Nasal cavity respiratory epithelium epithelial cell of viscerocranial mucosa (primary cell): ENCODE measurements around the gene LEFTY2. TPM values are rescaled to one million over a fixed set of nuclear protein-coding genes. Genes with fewer than 3 reads are reported as not detected.

Source experiments
- total RNA-seq: library from RNA; depleted of rRNA; stranded (reverse); fragments of >200 nt; gene quantifications from 2 replicates; pipeline ENCODE4 v1.2.3, GENCODE V29; 2014

Gene LEFTY2
- total RNA-seq, result not detected in 2 replicates

GRCh38 chr1:225941187-225941941 lies at the start of gene LEFTY2:
TSS of gene LEFTY2 (minus strand) at chr1:225941220. CDS start at chr1:225941140, 80 bp downstream.

GRCh38 chr1:225923692-225924555 lies 17.1 kb downstream of the LEFTY2 start, which contains the start of gene PYCR2:
TSS of gene PYCR2 (minus strand) at chr1:225924250. CDS start at chr1:225924110, 140 bp downstream.

DNA sequence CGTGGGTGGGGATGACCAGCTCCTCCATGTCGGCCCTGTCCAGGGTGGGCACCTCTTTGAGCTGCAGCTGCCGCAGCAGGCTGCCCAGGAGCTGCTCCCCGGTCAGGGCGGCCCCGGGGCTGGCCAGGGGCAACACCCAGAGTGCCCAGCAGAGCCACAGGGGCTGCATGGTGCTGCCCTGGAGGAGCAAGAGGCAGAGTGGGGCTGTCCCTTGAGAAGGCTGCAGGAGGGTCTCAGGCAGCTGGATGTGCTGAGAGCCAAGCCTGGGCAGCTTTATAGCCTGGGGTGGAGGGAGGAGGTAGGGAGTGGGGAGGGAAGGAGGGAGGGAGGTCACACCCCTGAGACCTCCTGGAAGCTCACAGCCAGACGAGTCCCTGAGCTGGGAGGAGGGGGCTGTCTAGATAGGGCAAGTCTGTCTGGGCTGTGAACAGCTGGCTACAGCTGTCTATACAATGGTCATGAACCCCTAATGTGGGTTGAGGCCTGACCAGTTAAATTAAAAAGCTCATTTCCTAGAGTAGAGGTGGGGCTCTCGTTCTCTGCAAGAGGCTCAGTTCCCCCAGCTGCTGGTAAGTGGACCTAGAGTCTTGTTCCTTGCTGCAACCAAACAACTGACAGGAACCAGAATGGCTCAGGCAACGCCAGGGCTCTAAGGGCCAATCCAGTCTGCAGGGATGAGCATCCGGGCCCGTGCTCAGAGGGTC lies 52.0 kb downstream of the LEFTY2 start, which contains the start of gene LEFTY1:
Gene LEFTY1, minus strand, starts transcription at position 249 of the 704 bp plus-strand sequence. Its CDS starts 80 bp downstream, at position 169.

Other genes starting within 250 kb of the LEFTY2 start
- 192 and 219 TPM in 2 replicates for gene SRP9, start 163.4 kb downstream of the LEFTY2 start, total RNA-seq
- 6.5 and 40.4 TPM in 2 replicates for gene EPHX1, start 131.1 kb downstream of the LEFTY2 start, total RNA-seq
- 4.4 and 14.7 TPM in 2 replicates for gene TMEM63A, start 58.8 kb downstream of the LEFTY2 start, total RNA-seq
- gene LEFTY1, start 52.1 kb downstream of the LEFTY2 start, total RNA-seq, result not detected in 2 replicates
- gene PYCR2, start 17.0 kb downstream of the LEFTY2 start, total RNA-seq, result 32.2 and 36.2 TPM in 2 replicates
- 49.3 and 66.6 TPM in 2 replicates for gene SDE2, start 58.1 kb upstream of the LEFTY2 start, total RNA-seq
- gene H3-3A, start 121.5 kb upstream of the LEFTY2 start, total RNA-seq, result 106 and 149 TPM in 2 replicates
- 80.2 and 88.2 TPM in 2 replicates for gene ACBD3, start 245.5 kb upstream of the LEFTY2 start, total RNA-seq